Sigmoid colon (tissue), 7 donors: ENCODE data around the gene TOM1L2. TPM values are rescaled to one million over a fixed set of nuclear protein-coding genes. Genes with fewer than 3 reads are reported as not detected.

ENCODE experiments used
- DNase-seq: peaks from one replicate; pipeline ENCODE4 v3.0.0-alpha.2; 2019
- H3K27ac ChIP-seq, 4 donors: fragments of 200-600 bp; sonication (generic); one replicate each; pipeline ENCODE4 v1.5.1; 2016 to 2019; ENCODE audit warnings: mild to moderate bottlenecking in 1 of 4
- H3K27me3 ChIP-seq, 3 donors: fragments of 200-600 bp; sonication (generic); one replicate each; pipeline ENCODE4 v1.5.1; 2019; ENCODE audit warnings: mild to moderate bottlenecking in 1 of 3
- H3K36me3 ChIP-seq, 4 donors: fragments of 200-600 bp; sonication (generic); one replicate each; pipeline ENCODE4 v1.5.1; 2016 to 2019
- H3K4me1 ChIP-seq, 4 donors: fragments of 200-600 bp; sonication (generic); one replicate each; pipeline ENCODE4 v1.5.1; 2017 to 2019
- H3K4me3 ChIP-seq, 4 donors: fragments of 200-600 bp; sonication (generic); one replicate each; pipeline ENCODE4 v1.5.1; 2017 to 2019; ENCODE audit warnings: mild to moderate bottlenecking in 2 of 4, moderate library complexity in 1 of 4
- H3K9me3 ChIP-seq, 4 donors: fragments of 200-600 bp in 3 of 4; sonication (generic) in 3 of 4; one replicate each; pipeline versions ENCODE4 v1.5.1 to v1.6.1; 2013 to 2019
- EP300 ChIP-seq, 4 donors: sonication (generic); formaldehyde crosslinking; IDR thresholded peaks; one replicate each; pipeline ENCODE4 v1.6.1; 2017; ENCODE audit warnings: antibody characterized with exemption in 4 of 4
- POLR2A ChIP-seq, 2 donors: fragments of 450-650 bp; IDR thresholded peaks; one replicate each; pipeline ENCODE4 v1.6.1; 2016; ENCODE audit warnings: antibody characterized with exemption in 2 of 2, mild to moderate bottlenecking in 2 of 2, moderate library complexity in 2 of 2
- POLR2AphosphoS5 ChIP-seq, 4 donors: sonication (generic); formaldehyde crosslinking; IDR thresholded peaks; one replicate each; pipeline ENCODE4 v1.6.1; 2017; ENCODE audit warnings: antibody characterized with exemption in 4 of 4
- WGBS, 2 donors: extraction: QIAGEN DNeasy Blood & Tissue Kit; methylation state at CpG; one replicate each; pipeline ENCODE4 v1.1.7; 2013; 5-methylcytosine and 5-hydroxymethylcytosine counted together
- intact Hi-C: fragments of 100-400 bp; cut with DNase I; formaldehyde crosslinking; loops from one replicate; pipeline ENCODE4 v1.15.1; 2023
- polyA plus RNA-seq, 3 donors: library from polyadenylated mRNA; stranded (reverse); fragments of 200-250 nt; gene quantifications; one replicate each; pipeline ENCODE4 v1.2.3, GENCODE V29; 2013
- total RNA-seq, 4 donors: library from RNA; depleted of rRNA; stranded (reverse); fragments of >200 nt; gene quantifications; one replicate each; pipeline ENCODE4 v1.1.0, GENCODE V29; 2016
- TF ChIP-seq, protein P1 (sequence below), 4 experiments: fragments of 450-650 bp in 3 of 4; fragments of 200-600 bp in 1 of 4; IDR thresholded peaks; one replicate each; pipeline ENCODE4 v1.5.1; 2016 to 2019; ENCODE audit warnings: antibody characterized with exemption in 4 of 4, mild to moderate bottlenecking in 3 of 4, moderate library complexity in 2 of 4
- donor health status: healthy with polysubstance abuse.
- donor health status: Bipolar disorder and iron deficiency.
- donor health status: healthy.

Gene TOM1L2
- total and polyA plus RNA-seq, 7 donors = 13.8 to 215 (median 43.3) TPM

DNA sequence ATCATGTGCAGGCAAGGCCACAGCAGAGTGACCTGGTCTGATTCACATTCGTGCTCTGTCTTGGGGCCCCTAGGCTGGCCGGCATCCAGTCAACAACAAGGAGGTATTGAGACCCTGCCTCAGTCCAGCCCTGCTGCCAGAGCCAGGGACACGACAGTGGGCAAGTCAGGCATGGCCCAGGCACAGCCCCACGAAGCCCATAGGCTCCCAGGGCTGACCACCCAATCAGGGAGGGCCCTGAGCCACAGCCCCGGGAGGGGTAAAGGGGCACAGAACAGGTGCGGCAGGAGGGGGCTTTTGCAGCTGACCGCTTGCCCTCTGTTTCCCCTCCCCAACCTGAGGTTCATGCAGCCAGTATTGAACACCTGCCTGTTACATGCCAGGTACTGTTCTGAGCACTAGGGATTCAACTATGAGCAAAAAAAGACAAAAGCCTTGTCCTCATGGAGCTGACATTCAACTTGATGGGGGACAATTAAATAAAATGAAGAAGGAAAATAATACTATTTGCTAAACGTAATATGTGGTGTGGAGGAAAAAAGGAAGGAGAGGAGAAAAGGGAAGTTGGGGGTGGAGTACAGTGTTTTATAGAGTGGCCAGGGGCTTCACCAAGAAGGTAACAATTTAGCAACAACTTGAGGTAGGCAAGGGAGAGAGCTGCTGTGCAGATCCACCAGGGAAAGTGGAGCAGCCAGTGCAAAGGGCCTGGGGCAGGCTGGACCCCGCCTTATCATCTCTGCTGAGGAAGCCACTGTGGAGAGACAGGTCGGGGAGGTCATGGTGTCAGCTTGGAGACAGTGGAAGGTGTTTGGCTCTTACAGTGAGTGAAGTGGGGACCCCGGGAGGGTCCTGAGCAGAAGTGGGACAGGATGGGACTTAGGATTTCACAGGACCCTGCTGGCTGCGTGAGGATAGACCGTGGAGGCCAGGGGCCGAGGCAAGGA lies 6.6 kb upstream of the TOM1L2 start:
- TF ChIP-seq POLR2AphosphoS5 (IDR thresholded peaks at IDR 0.05) (no peak), POLR2A (IDR thresholded peaks at IDR 0.05) (no peak), EP300 (IDR thresholded peaks at IDR 0.05) (no peak)
- TF ChIP-seq, protein P1, sequence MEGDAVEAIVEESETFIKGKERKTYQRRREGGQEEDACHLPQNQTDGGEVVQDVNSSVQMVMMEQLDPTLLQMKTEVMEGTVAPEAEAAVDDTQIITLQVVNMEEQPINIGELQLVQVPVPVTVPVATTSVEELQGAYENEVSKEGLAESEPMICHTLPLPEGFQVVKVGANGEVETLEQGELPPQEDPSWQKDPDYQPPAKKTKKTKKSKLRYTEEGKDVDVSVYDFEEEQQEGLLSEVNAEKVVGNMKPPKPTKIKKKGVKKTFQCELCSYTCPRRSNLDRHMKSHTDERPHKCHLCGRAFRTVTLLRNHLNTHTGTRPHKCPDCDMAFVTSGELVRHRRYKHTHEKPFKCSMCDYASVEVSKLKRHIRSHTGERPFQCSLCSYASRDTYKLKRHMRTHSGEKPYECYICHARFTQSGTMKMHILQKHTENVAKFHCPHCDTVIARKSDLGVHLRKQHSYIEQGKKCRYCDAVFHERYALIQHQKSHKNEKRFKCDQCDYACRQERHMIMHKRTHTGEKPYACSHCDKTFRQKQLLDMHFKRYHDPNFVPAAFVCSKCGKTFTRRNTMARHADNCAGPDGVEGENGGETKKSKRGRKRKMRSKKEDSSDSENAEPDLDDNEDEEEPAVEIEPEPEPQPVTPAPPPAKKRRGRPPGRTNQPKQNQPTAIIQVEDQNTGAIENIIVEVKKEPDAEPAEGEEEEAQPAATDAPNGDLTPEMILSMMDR (IDR thresholded peaks at IDR 0.05) = no peak
- Histone ChIP-seq H3K4me1 (peaks cover 0 to under 1% (median 0%) of the 10 kb centered on the region in 4 donors), H3K4me3 (no peak overlapping the region), H3K9me3 (no peaks in the 10 kb centered on the region), H3K27me3 (no peaks in the 10 kb centered on the region), H3K36me3 (no peaks in the 10 kb centered on the region), H3K27ac (no peak overlapping the region)
- DNase-seq = no peak
- intact Hi-C loops = no loop called here
- WGBS, 2 donors = 85 to 86% methylated on average over 14 of the region's 14 CpGs

DNA sequence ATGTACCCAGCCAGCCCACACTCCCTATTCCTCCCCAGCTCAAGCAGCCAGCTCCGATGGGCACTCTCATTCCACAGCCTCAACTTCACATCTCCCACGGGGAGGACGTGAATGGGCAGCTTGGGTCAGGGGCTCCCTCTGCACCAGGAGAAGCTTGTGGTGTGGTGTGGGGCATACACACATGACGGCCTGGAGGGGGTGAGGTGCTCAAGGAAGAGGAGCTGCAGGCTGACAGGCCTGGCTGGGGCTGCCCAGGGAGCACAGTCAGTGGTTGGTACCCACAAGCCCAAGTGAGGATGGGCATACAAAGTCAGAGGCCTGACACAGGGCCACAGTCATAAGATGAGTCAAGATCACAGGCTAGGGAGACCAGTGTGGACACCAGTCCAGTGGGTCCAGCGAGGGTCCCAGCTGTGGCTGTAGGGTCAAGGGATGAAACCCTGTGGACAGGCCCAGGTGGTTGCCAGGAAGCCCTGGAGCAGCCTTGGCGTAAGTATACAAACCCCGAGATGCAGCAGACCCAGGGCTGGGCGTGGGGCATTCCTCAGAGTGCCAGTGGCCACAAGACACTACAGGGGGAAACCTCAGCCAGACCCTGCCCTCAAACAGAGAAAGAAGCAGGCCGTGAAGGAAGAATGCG lies 4.9 kb upstream of the TOM1L2 start:
- intact Hi-C loops = no loop called here
- 89 to 91% methylated on average over 10 of the region's 10 CpGs for WGBS, 2 donors
- DNase-seq = no peak
- Histone ChIP-seq H3K27me3 (no peaks in the 10 kb centered on the region), H3K36me3 (no peaks in the 10 kb centered on the region), H3K27ac (no peak overlapping the region), H3K9me3 (no peaks in the 10 kb centered on the region), H3K4me3 (no peak overlapping the region), H3K4me1 (peaks cover 0 to 10% (median 6%) of the 10 kb centered on the region in 4 donors)
- TF ChIP-seq POLR2A (IDR thresholded peaks at IDR 0.05) (no peak), EP300 (IDR thresholded peaks at IDR 0.05) (no peak), POLR2AphosphoS5 (IDR thresholded peaks at IDR 0.05) (no peak)
- TF ChIP-seq, protein P1 (IDR thresholded peaks at IDR 0.05) = no peak

DNA sequence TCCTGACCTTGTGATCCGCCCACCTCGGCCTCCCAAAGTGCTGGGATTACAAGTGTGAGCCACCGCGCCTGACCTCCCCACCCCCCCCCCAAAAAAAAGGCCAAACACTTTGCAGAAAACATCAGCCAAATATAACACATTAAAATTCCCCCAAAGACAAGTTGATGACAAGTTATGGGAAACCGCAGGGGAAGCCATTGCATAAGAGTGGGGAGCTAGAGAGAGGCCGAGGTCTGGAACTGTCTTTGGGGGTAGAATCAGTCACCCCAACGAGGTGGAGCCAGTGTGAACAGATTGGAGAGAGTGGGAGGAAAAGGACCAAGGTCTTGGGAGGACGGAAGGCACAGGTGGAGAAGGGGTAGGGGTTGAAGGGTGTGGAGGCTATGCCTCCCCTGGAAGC lies 3.2 kb upstream of the TOM1L2 start:
- DNase-seq = no peak
- H3K27ac ChIP-seq = no peak overlapping the region
- no peaks in the 10 kb centered on the region for H3K9me3 ChIP-seq
- TF ChIP-seq POLR2A (IDR thresholded peaks at IDR 0.05) (no peak), POLR2AphosphoS5 (IDR thresholded peaks at IDR 0.05) (no peak), EP300 (IDR thresholded peaks at IDR 0.05) (no peak)
- TF ChIP-seq, protein P1 (IDR thresholded peaks at IDR 0.05) = no peak
- WGBS, 2 donors = 74 to 82% methylated on average over 8 of the region's 8 CpGs
- intact Hi-C loops = no loop called here
- peaks cover 0 to 22% (median 19%) of the 10 kb centered on the region in 4 donors for H3K4me1 ChIP-seq
- H3K27me3 ChIP-seq = no peaks in the 10 kb centered on the region
- no peaks in the 10 kb centered on the region for H3K36me3 ChIP-seq
- no peak overlapping the region for H3K4me3 ChIP-seq

DNA sequence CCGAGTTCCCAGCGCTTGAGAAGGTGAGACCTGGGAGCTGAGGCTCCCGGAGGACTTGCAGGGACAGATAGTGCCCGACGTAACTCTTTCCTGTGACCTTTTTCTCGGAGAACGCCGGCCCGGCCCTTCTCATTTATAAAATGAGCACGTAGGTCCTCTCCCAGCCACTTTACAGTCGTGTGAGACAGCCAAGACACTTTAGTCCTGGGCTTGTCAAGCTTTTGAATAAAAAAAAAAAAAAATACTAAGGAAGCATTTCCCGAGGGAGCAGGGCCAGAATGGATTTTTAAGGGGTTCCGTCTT lies 703 bp upstream of the TOM1L2 start:
- DNase-seq = no peak
- Histone ChIP-seq H3K4me3 (peak overlapping the region; percentile 52 to 81 (median 62)), H3K27me3 (no peaks in the 10 kb centered on the region), H3K27ac (peak overlapping the region; percentile 41 to 75 (median 62)), H3K4me1 (peaks cover 0 to 33% (median 26%) of the 10 kb centered on the region in 4 donors), H3K36me3 (no peaks in the 10 kb centered on the region), H3K9me3 (no peaks in the 10 kb centered on the region)
- TF ChIP-seq POLR2AphosphoS5 (IDR thresholded peaks at IDR 0.05) (no peak), POLR2A (IDR thresholded peaks at IDR 0.05) (no peak), EP300 (IDR thresholded peaks at IDR 0.05) (no peak)
- TF ChIP-seq, protein P1 (IDR thresholded peaks at IDR 0.05) = no peak
- intact Hi-C loops = loop anchor here (5.0 kb wide), 4 partner anchors 64 to 291 kb away; partner anchors contain the start of genes ATPAF2, GID4 and RAI1
- WGBS, 2 donors = 3 to 4% methylated on average over 13 of the region's 13 CpGs
